ENCODE results near the gene ABCA7. TPM values are rescaled to one million over a fixed set of nuclear protein-coding genes. Genes with fewer than 3 reads are reported as not detected.

ABCA7 gene
- 5.1 and 8.6 TPM in 2 replicates for total RNA-seq (2014; rRNA removed; shearing (Covaris generic))

- peak; percentile 94 for DNase-seq (ENCODE audit: low spot score)
Measured at GRCh38 chr19:1039646-1040475, at the start of gene ABCA7. ABCA7 (plus strand) TSS chr19:1040107; CDS start chr19:1041362, 1,255 bp downstream.

DNA sequence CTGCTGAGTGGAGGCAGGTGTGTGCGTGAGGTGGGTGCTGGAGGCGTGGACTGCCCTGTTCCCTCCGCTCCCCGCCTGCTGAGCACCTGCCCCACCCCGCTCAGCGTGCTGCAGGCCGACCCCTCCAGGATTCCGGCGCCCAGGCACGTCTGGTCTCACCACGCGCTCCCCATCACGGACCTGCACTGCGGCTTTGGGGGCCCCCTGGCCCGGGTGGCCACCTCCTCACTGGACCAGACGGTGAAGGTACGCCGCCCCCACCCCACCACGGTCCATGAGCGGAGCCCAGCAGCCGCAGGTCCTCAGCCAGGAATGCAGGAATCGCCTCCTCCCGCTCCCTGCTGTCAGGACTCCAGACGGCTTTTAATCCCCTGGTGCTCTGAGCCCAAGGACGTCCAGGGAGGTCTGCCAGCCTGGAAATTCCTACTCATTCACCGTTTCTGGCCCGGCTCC is 49.8 kb upstream of the ABCA7 start:
- peak; percentile 47 for DNase-seq (ENCODE audit: low spot score)

- DNase-seq (ENCODE audit: low spot score): no peak
Measured at GRCh38 chr19:990746-991145, 49.2 kb upstream of the ABCA7 start.

DNA sequence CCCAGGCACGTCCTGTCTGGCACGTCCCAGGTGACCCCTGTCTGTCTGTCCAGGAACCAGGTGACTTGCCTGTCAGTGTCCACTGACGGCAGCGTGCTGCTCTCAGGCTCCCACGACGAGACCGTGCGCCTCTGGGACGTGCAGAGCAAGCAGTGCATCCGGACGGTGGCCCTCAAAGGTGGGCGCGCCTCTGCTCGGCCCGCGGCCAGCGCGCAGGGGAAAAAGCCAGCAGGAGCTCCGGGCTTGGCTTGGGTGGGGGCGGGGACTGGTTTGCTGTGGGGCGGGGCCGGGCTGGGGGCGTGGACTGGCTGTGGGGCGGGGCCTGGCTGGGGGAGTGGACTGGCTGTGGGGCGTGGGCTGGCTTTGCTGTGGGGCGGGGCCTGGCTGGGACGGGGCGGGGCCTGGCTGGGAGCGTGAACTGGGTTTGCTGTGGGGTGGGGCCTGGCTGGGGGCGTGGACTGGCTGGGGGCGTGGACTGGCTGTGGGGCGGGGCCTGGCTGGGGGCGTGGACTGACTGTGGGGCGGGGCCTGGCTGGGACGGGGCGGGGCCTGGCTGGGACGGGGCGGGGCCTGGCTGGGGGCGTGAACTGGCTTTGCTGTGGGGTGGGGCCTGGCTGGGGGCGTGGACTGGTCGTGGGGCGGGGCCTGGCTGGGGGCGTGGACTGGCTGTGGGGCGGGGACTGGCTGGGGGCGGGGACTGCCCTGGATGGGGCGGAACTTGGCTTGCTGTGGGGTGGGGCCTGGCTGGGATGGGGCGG is 48.6 kb upstream of the ABCA7 start:
- no peak for DNase-seq (ENCODE audit: low spot score)

DNA sequence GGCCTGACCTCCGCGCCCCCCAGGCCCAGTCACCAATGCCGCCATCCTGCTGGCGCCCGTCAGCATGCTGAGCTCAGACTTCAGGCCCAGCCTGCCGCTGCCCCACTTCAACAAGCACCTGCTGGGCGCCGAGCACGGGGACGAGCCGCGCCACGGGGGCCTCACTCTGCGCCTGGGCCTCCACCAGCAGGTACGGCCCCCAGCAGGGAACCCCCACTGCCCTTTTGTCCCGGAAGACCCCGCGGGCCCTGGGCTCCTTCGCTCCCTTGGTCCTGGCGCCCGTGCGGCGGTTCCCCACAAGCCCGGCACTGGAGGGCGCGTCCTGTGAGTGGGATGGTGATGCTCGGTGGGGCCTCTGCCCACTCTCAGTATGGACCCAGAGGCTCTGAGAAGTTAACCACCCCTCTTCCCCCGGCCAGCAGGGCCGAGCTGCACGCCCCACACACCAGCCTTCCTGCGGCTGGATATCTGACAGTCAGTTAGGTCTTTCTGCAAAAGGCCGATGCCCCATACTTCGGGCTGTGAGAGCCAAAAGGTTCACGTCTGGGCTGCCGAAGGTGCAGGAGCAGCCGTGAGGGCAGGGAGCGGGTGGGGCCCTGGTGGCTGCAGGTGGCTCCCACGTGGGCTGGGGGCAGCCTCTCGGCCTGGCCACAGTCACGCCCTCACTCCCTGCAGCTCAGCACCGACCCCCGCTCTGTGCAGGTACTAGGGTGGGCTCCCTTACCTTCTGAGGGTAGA is 47.8 kb upstream of the ABCA7 start:
- no peak for DNase-seq (ENCODE audit: low spot score)

GRCh38 chr19:992670-993055 is 47.2 kb upstream of the ABCA7 start:
- DNase-seq (ENCODE audit: low spot score): no peak

DNA sequence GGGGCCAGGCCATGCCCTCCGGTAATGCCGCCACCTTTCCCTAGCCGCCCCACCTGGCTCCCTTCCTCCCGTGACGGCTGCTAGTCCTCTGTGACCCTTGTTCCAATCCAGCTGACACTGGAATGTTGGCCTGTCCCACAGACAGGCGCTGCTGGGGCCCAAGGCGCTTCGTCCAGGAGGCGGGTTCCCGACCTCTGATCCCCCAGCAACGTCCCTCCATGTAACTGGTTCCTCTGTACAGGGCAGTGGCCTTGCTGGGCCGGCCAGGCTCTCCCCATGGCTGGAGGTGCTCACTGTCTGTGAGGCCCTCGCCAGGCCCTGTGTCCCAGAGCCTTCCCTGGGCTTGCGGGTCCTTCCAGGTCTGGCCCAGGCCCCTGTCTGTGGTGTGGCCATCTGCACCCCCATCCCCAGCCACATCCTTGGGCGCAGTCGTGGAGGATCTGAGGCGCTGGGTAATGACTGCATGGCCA is 46.5 kb upstream of the ABCA7 start:
- DNase-seq (ENCODE audit: low spot score): no peak

DNA sequence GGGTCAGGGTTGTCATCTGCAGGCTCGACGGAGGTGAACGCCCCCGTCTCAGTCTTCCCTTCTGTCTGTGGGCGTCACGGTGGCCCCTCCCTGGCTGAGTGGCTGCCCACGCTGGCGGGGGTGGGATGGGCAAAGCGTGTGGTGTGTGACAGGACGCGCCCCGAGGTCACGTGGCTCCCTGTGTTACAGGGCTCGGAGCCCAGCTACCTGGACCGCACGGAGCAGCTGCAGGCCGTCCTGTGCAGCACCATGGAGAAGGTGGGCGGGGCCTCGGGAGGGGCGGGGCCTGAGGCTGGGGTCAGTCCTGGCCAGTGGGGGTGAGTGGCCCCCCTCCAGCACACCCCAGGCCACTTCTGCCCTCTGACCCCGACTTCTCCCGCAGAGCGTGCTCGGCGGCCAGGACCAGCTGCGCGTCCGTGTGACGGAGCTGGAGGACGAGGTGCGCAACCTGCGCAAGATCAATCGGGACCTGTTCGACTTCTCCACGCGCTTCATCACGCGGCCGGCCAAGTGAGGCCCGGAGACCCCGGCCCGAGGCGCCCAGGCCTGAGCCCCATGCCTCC is 46.0 kb upstream of the ABCA7 start:
- no peak for DNase-seq (ENCODE audit: low spot score)

GRCh38 chr19:994516-994915 is 45.4 kb upstream of the ABCA7 start:
- DNase-seq (ENCODE audit: low spot score): no peak

GRCh38 chr19:995051-995827 is 44.7 kb upstream of the ABCA7 start:
- DNase-seq (ENCODE audit: low spot score): peak; percentile 60

DNA sequence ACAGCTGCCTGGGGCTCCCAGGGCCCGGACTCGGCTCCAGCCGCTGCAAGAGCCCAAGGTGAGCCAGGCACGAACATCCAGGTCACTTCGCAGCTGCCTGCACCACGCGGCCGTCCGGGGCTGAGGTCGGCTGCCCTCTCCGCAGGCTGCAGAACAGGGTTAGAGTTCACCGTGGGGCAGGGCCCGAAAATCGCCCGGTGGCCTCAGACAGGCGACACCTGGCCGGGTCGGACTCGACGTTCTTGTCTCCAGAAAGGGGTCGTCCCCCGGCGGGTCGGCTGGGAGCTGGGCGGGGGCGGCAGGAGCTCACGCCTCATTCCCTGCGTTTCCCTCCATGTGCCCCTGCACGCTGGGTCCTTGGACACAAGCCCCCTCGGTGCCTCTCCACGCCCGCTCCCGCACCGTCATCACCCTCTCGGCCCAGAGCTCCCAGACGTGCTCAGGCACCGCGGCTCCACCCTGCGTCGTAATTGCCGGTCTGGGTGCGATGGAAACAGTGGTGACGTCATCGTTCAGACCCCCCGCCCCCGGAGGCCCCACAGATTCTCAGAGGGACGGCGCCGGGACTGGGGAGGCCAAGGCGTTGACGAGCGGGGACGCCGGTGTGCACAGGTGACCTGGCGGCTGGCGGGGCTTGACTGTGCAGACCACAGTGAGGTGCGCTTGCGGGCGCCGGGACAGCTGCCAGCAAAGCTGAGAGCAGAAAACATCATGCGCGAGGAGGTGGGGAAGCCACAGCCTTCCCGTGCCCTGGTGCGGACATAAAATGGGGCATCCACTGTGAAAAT is 43.7 kb upstream of the ABCA7 start:
- no peak for DNase-seq (ENCODE audit: low spot score)

DNA sequence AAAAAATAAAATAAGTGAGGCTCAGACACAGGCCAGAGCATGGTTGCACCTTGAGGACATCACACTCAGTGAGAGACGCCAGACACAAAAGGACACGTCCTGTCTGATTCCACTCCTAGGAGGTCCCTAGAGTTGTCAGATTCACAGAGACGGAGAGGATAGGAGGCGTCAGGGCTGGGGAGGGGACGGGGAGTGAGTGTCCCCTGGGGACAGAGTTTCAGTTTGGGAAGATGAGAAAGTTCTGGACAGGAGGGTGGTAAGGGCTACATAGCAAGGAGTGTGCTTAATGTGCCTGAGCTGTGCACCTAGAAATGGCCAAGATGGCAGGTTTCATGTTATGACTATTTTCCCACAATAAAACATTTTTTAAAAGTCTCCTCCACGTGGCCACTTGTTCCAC is 41.8 kb upstream of the ABCA7 start:
- DNase-seq (ENCODE audit: low spot score): no peak

- DNase-seq (ENCODE audit: low spot score): no peak
Measured at GRCh38 chr19:999379-999719, 40.6 kb upstream of the ABCA7 start.

GRCh38 chr19:1000095-1000494 is 39.8 kb upstream of the ABCA7 start, which contains the start of gene GRIN3B:
GRIN3B (plus strand) TSS chr19:1000419; CDS start chr19:1000438, 19 bp downstream.
- DNase-seq (ENCODE audit: low spot score): no peak

DNA sequence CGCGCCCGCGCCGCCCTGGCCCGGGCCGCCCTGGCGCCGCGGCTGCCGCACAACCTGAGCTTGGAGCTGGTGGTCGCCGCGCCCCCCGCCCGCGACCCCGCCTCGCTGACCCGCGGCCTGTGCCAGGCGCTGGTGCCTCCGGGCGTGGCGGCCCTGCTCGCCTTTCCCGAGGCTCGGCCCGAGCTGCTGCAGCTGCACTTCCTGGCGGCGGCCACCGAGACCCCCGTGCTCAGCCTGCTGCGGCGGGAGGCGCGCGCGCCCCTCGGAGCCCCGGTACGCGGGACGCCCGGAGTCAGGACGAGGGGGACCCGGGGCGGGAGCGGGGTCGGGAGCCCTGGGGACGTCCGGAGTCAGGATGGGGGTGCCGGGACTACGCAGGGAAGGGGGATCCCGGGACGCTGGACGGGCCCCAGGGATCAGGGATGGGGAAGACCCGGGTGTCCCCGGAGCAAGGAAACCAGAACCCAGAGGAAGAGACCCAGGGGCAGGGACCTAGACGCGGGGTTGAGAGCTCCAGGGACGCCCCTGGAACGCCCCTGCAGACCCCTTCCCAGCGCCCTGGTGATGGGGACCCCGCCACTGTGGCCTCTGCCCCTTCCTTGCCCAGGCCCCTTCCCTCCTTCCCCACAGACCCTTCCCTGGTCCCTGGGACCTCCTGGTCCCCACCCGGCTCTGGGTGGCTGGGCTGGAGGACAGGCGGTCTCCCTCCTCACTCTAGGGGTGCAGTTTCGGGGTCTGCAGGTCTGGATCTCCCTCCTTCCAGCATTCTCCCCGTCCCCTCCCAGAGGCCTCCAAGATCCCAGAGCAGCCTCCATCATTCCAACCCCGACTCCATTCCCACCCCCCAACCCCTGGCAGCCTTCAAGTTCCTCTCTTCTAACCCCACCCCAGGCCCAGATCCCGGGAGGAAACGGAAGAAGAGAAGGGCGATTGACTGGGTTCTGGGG is 39.0 kb upstream of the ABCA7 start:
- DNase-seq (ENCODE audit: low spot score): no peak

- no peak for DNase-seq (ENCODE audit: low spot score)
Measured at GRCh38 chr19:1001538-1002166, 38.3 kb upstream of the ABCA7 start.

- DNase-seq (ENCODE audit: low spot score): no peak
Measured at GRCh38 chr19:1002600-1002999, 37.3 kb upstream of the ABCA7 start.

GRCh38 chr19:1003283-1003682 is 36.6 kb upstream of the ABCA7 start:
- DNase-seq (ENCODE audit: low spot score): no peak
